Stimulated activated CD4-positive, alpha-beta T cell treated with anti-CD3 and anti-CD28 coated beads, TNF-alpha, amount 100 ng/mL, for 4 hours (primary cell): ENCODE measurements around the gene RPL7L1.

Experiments used
- DNase-seq, 3 experiments: peaks; one replicate each; pipeline ENCODE4 v3.0.0-alpha.2; 2020; ENCODE audit warnings: low read depth in 3 of 3

The RPL7L1 gene

GRCh38 chr6:42932412-42932811 is 53.0 kb downstream of the RPL7L1 start:
- no peak for DNase-seq

GRCh38 chr6:42933205-42933604 is 53.8 kb downstream of the RPL7L1 start:
- DNase-seq, result no peak

- DNase-seq, result no peak
Measured at GRCh38 chr6:42935322-42935721, 55.9 kb downstream of the RPL7L1 start.

GRCh38 chr6:42936398-42936797 is 57.0 kb downstream of the RPL7L1 start:
- no peak for DNase-seq

- DNase-seq, result no peak
Measured at GRCh38 chr6:42937548-42938427, 58.4 kb downstream of the RPL7L1 start.

- DNase-seq, result no peak
Measured at GRCh38 chr6:42938428-42938796, 59.0 kb downstream of the RPL7L1 start.

GRCh38 chr6:42938987-42939809 is 59.8 kb downstream of the RPL7L1 start:
- no peak for DNase-seq
